HuH-7.5 (cell line): ENCODE measurements around the gene PCDHA3.
"Not testable (repeated sequence)": the region's sequence is repeated elsewhere in the genome, so short reads cannot be mapped to it uniquely, and the experiment has no call there.

Source experiments
- DNase-seq: peaks from one replicate; pipeline ENCODE4 v3.0.0; 2011; ENCODE audit warnings: low spot score

The PCDHA3 gene

DNA sequence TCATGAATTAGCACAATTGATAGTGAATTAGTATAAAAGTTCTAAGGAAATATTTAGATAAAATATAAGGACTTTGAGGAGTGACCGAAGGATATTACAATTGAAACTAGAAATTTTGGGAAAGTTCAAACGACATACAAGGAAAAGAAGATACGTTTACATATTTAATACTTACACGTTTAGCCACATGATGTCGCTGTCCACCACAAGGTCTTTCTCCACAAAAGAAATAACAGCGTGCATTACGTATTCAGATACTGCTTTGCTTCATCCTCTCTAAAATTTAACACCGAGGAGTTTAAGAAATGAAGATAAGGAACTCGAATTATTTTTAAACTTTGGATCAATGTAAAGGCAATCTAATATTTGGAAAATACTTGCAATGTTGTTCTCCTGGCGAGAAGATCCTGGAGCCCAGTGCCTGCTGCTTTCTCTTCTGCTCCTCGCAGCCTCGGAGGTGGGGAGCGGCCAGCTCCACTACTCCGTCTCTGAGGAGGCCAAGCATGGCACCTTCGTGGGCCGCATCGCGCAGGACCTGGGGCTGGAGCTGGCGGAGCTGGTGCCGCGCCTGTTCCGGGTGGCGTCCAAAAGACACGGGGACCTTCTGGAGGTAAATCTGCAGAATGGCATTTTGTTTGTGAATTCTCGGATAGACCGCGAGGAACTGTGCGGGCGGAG is at the start of gene PCDHA3:
Gene PCDHA3 (plus strand): TSS at position 242 of the 678 bp plus-strand sequence.
- no peak for DNase-seq

DNA sequence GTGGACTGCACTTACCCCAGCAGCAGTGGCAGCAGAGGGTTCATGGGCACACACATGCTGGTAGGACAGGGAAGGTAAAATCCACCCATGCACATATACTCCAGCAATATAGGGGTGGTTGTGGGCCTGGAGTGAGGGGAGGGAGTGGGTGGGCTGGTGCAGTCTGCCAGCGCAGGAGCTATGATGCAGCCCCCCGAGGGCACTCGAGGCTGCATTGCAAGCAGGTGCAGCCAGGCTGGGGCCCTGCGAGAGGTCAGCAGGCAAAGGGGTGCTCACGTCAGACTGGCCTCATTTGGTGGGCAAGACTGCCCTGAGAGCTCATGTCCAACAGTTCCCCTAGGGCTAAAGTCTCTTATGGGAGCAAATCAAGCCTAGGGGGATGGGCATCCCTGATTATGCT is 47.3 kb upstream of the PCDHA3 start:
- DNase-seq: no peak

DNA sequence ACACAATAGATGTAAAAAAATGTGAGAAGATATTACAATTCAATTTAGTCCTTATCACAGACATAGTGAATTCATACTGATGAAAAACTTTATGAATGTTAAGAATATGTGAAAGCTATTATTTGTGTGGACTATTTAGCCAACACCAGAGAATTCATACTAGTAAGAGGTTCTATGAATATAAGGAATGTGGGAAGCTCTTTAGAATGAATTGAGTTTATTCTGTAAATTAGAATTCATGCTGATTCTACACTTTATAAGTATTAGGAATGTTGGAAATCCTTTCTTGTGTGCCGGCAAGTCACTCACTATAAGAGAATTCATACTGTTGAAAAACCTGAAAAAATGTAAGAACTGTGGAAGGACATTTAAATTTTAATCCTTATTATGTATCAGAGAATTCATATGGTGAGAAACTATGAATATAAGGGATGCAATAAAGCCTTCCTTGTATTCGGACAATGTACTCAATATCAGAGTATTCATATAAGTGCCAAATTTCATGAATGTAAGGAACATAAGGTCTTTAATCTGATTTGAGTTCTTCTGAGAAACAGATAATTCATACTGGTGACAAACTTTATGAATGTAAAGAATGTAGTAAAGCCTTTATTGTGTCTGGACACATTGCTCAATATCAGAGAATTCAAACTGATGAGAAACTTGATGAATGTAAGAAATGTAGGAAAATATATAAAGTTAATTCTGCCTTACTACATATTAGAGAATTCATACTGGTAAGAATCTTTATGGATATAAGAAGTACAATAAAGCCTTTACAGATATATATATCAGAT is 36.5 kb upstream of the PCDHA3 start:
- DNase-seq: no peak

DNA sequence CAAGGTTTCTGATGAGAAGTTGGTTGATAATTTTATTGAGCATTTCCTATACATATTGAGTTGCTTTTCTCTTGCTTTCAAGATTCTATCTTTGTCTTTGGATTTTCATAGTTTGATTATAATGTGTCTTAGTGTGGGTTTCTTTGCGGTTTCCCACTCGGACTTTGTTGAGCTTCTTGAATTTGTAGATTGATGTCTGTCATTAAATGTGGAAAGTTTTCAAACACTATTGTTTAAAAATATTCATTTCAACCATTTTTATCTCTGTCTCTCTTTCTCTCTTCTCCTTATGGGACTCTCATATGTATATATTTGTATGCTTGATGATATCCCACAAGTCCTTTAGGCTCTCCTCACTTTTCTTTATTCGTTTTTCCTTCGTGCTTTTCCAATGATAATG is 33.4 kb upstream of the PCDHA3 start:
- no peak for DNase-seq

DNA sequence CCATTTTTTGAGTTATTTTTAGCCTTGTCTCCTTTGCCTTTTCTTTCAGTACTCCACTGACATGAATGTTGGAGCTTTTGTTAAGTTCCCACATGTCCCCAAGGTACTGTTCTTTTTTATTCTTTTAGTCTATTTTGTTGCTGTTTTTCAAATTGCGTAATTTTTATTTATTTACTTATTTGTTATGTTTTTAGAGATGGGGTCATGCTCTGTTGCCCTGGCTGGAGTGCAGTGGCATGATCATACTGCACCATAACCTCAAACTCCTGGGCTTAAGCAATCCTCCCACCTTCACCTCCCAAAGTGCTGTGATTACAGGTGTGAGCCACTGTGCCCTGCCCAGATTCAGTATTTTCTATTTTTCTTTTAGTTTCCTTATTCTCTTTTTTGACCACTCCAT is 20.3 kb upstream of the PCDHA3 start:
- no peak for DNase-seq

DNA sequence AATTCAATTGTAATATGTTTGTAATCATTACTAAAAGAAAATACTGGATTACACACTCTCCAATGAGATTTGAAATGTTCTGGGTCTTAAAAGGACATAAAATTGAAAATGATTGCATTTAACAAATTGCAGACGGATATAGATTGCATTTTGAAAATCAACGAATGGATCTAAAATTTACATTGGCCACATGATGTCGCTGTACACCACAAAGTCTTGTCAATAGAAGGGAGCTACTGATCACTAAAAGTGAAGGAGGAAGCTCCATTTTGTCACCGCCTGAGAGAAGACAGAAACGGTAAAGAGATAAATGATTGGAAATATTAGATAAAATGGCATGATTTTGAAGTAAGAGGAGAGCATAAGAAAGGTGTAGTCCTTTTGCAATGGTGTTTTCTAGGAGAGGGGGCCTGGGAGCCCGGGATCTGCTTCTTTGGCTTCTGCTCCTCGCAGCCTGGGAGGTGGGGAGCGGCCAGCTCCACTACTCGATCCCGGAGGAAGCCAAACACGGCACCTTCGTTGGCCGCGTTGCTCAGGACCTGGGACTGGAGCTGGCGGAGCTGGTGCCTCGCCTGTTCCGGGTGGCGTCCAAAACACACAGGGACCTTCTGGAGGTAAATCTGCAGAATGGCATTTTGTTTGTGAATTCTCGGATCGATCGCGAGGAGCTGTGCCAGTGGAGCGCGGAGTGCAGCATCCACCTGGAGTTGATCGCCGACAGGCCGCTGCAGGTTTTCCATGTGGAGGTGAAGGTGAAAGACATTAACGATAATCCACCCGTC is 14.8 kb upstream of the PCDHA3 start, which contains the start of gene PCDHA1:
Gene PCDHA1 (plus strand): TSS at position 236 of the 782 bp plus-strand sequence.
- peak; percentile 34 for DNase-seq

DNA sequence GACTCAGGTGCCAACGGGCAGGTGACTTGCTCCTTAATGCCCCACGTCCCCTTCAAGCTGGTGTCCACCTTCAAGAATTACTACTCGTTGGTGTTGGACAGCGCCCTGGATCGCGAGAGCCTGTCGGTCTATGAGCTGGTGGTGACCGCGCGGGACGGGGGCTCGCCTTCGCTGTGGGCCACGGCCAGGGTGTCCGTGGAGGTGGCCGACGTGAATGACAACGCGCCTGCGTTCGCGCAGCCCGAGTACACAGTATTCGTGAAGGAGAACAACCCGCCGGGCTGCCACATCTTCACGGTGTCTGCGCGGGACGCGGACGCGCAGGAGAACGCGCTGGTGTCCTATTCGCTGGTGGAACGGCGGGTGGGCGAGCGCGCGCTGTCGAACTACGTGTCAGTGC is 13.4 kb upstream of the PCDHA3 start:
- not testable (repeated sequence) for DNase-seq

DNA sequence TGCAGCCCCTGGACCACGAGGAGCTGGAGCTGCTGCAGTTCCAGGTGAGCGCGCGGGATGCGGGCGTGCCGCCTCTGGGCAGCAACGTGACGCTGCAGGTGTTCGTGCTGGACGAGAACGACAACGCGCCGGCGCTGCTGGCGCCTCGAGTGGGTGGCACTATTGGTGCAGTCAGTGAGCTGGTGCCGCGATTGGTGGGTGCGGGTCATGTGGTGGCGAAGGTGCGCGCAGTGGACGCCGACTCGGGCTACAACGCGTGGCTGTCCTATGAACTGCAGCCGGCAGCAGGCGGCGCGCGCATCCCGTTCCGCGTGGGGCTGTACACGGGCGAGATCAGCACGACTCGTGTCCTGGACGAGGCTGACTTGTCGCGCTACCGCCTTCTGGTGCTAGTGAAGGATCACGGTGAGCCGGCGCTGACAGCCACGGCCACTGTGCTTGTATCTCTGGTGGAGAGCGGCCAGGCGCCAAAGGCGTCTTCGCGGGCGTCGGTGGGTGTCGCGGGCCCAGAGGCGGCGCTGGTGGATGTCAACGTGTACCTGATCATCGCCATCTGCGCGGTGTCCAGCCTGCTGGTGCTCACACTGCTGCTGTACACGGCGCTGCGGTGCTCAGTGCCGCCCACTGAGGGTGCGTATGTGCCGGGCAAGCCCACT is 12.9 kb upstream of the PCDHA3 start:
- not testable (repeated sequence) for DNase-seq

DNA sequence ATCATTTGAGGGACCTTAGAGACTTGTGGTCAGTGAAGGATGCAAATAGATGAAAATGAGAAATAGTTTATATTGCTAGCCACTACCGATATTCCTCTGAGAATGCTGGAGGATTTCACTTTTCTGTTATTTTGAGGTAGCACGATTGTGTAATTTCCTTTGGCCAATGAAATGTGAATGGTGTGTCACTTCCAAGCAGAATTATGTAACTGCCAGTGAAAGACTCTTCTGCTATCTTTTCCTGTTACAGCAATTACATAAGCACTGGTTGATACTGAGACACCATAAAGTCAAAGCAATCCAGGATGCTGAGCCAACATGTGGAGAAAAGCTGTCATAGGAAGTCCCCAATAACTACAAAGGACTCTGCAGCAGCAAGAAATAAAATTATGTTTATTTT is 9.8 kb upstream of the PCDHA3 start:
- no peak for DNase-seq

DNA sequence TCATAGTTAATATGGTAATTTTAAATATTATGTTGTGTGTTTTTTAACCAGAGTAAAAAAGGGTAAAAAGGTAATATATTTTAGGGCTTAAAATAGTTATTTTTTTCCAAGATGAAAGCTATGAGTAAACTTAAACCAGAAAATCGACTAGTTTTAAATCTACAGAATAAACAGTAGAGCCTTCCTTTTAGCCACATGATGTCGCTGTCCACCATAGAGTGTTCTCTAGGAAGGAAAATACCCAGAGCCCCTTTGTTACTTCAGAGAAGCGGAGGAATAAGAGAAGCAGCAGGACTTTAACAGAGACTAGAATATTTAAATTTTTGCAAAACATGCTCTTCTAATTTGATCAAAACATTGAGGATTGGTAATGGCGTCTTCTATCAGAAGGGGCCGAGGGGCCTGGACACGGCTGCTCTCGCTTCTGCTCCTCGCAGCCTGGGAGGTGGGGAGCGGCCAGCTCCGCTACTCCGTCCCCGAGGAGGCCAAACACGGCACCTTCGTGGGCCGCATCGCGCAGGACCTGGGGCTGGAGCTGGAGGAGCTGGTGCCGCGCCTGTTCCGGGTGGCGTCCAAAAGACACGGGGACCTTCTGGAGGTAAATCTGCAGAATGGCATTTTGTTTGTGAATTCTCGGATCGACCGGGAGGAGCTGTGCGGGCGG is 6.1 kb upstream of the PCDHA3 start, which contains the start of gene PCDHA2:
Gene PCDHA2 (plus strand): TSS at position 258 of the 664 bp plus-strand sequence.
- DNase-seq: peak; percentile 81

DNA sequence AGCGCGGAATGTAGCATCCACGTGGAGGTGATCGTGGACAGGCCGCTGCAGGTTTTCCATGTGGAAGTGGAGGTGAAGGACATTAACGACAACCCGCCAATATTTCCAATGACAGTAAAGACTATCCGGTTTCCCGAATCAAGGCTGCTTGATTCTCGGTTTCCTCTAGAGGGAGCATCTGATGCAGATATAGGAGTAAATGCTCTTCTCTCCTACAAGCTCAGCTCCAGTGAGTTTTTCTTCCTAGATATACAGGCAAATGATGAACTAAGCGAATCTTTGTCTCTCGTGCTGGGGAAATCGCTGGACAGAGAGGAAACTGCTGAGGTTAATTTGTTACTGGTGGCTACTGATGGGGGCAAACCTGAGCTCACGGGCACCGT is 5.6 kb upstream of the PCDHA3 start:
- DNase-seq: peak; percentile 84

DNA sequence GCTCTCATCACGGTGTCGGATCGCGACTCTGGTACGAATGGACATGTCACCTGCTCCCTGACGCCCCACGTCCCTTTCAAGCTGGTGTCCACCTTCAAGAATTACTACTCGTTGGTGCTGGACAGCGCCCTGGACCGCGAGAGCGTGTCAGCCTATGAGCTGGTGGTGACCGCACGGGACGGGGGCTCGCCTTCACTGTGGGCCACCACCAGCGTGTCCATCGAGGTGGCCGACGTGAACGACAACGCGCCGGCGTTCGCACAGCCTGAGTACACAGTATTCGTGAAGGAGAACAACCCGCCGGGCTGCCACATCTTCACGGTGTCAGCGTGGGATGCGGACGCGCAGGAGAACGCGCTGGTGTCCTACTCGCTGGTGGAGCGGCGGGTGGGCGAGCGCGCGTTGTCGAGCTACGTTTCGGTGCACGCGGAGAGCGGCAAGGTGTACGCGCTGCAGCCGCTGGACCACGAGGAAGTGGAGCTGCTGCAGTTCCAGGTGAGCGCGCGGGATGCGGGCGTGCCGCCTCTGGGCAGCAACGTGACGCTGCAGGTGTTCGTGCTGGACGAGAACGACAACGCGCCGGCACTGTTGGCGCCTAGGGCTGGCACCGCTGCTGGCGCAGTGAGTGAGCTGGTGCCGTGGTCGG is 4.7 kb upstream of the PCDHA3 start:
- DNase-seq: not testable (repeated sequence)

DNA sequence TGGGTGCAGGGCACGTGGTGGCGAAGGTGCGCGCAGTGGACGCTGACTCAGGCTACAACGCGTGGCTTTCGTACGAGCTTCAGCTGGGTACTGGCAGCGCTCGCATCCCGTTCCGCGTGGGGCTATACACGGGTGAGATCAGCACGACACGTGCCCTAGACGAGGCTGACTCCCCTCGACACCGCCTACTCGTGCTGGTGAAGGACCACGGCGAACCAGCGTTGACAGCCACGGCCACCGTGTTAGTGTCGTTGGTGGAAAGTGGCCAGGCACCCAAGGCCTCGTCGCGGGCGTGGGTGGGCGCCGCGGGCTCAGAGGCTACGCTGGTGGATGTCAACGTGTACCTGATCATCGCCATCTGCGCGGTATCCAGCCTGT is 4.2 kb upstream of the PCDHA3 start:
- no peak for DNase-seq

DNA sequence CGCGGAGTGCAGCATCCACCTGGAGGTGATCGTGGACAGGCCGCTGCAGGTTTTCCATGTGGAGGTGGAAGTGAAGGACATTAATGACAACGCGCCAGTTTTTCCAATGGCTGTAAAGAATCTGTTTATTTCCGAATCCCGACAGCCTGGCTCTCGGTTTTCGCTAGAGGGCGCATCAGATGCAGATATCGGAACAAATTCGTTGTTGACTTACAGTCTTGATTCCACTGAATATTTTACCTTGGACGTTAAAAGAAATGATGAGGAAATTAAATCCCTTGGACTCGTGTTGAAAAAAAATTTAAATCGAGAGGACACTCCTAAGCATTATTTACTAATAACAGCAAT is 611 bp downstream of the PCDHA3 start:
- DNase-seq: no peak

DNA sequence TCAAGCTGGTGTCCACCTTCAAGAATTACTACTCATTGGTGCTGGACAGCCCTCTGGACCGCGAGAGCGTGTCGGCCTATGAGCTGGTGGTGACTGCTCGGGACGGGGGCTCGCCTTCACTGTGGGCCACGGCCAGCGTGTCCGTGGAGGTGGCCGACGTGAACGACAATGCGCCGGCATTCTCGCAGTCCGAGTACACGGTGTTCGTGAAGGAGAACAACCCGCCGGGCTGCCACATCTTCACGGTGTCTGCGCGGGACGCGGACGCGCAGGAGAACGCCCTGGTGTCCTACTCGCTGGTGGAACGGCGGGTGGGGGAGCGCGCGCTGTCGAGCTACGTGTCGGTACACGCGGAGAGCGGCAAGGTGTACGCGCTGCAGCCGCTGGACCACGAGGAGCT is 1.5 kb downstream of the PCDHA3 start:
- DNase-seq: not testable (repeated sequence)

DNA sequence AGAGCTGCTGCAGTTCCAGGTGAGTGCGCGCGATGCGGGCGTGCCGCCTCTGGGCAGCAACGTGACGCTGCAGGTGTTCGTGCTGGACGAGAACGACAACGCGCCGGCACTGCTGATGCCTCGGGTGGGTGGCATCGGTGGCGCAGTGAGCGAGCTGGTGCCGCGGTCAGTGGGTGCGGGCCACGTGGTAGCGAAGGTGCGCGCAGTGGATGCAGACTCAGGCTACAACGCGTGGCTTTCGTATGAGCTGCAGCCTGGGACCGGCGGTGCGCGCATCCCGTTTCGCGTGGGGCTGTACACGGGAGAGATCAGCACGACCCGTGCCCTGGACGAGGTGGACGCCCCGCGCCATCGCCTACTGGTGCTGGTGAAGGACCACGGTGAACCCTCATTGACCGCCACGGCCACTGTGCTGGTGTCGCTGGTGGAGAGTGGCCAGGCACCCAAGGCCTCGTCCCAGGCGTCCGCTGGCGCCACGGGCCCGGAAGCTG is 2.0 kb downstream of the PCDHA3 start:
- DNase-seq: no peak

DNA sequence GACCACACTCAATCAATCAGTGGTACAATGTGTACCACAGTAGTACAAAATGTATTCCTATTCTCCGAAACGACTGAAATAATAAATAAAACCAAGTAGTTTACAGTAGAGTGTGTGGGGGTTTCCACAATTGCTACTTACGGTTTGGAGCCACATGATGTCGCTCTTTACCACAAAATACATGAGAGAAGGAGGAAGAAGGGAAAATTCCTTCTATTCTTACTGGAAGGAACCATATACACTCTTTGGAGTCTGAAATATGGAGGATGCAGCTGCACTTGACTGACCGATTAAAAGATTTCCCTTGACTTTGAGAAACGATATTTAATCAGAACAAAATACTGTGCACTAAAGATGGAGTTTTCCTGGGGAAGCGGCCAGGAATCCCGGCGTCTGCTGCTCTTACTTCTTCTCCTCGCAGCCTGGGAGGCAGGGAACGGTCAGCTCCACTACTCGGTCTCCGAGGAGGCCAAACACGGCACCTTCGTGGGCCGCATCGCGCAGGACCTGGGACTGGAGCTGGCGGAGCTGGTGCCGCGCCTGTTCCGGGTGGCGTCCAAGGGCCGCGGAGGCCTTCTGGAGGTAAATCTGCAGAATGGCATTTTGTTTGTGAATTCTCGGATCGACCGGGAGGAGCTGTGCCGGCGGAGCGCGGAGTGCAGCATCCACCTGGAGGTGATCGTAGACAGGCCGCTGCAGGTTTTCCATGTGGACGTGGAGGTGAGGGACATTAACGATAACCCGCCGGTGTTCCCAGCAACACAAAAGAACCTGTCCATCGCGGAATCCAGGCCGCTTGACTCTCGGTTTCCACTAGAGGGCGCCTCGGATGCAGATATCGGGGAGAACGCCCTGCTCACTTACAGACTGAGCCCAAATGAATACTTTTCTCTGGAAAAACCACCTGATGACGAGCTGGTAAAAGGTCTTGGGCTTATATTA is 6.2 kb downstream of the PCDHA3 start, which contains the start of gene PCDHA4:
Gene PCDHA4 (plus strand): TSS at position 235 of the 942 bp plus-strand sequence.
- DNase-seq: peak; percentile 55

DNA sequence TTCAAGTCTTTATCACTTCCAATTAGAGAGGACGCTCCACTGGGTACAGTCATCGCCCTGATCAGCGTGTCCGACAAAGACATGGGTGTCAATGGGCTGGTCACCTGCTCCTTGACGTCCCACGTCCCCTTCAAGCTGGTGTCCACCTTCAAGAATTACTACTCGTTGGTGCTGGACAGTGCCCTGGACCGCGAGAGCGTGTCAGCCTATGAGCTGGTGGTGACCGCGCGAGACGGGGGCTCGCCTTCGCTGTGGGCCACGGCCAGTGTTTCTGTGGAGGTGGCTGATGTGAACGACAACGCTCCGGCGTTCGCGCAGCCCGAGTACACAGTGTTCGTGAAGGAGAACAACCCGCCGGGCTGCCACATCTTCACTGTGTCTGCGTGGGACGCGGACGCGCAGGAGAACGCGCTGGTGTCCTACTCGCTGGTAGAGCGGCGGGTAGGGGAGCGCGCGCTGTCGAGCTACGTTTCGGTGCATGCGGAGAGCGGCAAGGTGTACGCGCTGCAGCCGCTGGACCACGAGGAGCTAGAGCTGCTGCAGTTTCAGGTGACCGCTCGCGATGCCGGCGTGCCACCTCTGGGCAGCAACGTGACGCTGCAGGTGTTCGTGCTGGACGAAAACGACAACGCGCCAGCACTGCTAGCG is 7.5 kb downstream of the PCDHA3 start:
- not testable (repeated sequence) for DNase-seq

DNA sequence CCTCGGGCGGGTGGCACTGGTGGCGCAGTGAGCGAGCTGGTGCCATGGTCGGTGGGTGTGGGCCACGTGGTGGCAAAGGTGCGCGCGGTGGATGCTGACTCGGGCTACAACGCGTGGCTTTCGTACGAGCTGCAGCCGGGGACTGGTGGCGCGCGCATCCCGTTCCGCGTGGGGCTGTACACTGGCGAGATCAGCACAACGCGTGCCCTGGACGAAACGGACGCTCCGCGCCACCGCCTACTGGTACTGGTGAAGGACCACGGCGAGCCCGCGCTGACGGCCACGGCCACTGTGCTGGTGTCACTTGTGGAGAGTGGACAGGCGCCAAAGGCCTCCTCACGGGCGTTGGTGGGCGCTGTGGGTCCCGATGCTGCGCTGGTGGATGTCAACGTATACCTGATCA is 8.0 kb downstream of the PCDHA3 start:
- DNase-seq: no peak
